ENCODE results near the gene CREB5. TPM values are rescaled to one million over a fixed set of nuclear protein-coding genes. Genes with fewer than 3 reads are reported as not detected.

CREB5 gene
- total RNA-seq, 2 experiments from 2014 or later, result 1.2 to 1.5 TPM

GRCh38 chr7:28487487-28487886 is 75.2 kb downstream of the CREB5 start:
- H3K27ac Mint-ChIP-seq, result no peak overlapping the region
- H3K27me3 Mint-ChIP-seq, result peaks cover 4% of the 10 kb centered on the region
- TF ChIP-seq, protein P1, sequence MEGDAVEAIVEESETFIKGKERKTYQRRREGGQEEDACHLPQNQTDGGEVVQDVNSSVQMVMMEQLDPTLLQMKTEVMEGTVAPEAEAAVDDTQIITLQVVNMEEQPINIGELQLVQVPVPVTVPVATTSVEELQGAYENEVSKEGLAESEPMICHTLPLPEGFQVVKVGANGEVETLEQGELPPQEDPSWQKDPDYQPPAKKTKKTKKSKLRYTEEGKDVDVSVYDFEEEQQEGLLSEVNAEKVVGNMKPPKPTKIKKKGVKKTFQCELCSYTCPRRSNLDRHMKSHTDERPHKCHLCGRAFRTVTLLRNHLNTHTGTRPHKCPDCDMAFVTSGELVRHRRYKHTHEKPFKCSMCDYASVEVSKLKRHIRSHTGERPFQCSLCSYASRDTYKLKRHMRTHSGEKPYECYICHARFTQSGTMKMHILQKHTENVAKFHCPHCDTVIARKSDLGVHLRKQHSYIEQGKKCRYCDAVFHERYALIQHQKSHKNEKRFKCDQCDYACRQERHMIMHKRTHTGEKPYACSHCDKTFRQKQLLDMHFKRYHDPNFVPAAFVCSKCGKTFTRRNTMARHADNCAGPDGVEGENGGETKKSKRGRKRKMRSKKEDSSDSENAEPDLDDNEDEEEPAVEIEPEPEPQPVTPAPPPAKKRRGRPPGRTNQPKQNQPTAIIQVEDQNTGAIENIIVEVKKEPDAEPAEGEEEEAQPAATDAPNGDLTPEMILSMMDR (IDR thresholded peaks at IDR 0.05), result no peak
- H3K4me3 Mint-ChIP-seq, result no peak overlapping the region
- DNase-seq (no peak), ATAC-seq (no peak)
- no peaks in the 10 kb centered on the region for H3K36me3 Mint-ChIP-seq (ENCODE audit: low read depth)
- CTCF ChIA-PET, result no interaction called here
- POLR2A ChIA-PET, result interaction anchor here (0.6 kb wide), 1 partner anchor 21 kb away, joined by 4 read pairs; no protein-coding TSS in a partner anchor
- H3K4me1 Mint-ChIP-seq (ENCODE audit: low read depth), result no peaks in the 10 kb centered on the region
- intact Hi-C loops (cut with micrococcal nuclease), result no loop called here
- no peaks in the 10 kb centered on the region for H3K9me3 Mint-ChIP-seq

DNA sequence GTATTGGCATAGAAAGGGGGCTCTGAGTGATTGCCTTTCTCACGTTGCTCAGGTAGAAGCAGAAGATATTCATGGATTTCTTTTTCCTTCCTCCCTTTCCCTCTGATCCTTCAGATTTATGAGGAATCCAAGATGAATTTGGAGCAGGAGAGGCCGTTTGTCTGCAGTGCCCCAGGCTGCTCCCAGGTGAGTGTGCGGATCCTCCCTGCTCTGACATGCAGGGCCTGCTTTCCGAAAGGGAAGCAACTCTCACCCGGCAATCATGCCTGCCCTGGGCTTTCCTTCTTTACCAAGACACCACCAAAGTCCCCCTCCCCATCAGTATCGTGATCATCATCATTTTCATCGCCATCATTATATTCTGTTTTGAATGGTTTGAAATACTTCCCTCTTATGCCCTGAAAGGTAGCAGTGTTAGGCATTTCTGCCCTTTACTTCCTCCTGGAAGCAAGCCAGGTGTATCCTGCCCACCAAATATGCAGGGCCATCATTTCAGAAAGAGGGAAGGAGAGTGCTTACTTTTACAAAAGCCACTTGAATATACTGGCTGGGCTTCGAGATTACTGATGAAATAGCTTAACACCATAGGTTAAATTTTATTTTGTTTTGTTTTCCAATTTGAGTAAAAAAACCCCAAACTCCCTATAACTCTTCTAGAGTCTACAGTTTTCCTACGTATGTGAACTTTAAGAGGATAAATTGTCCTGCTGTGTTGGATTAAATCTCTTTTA is 75.9 kb downstream of the CREB5 start:
- Mint-ChIP-seq H3K36me3 (ENCODE audit: low read depth) (no peaks in the 10 kb centered on the region), H3K27ac (no peak overlapping the region), H3K9me3 (no peaks in the 10 kb centered on the region), H3K27me3 (peaks cover 4% of the 10 kb centered on the region), H3K4me3 (no peak overlapping the region), H3K4me1 (ENCODE audit: low read depth) (no peaks in the 10 kb centered on the region)
- TF ChIP-seq, protein P1 (IDR thresholded peaks at IDR 0.05), result no peak
- ATAC-seq (no peak), DNase-seq (no peak)
- CTCF ChIA-PET, result no interaction called here
- intact Hi-C loops (cut with micrococcal nuclease), result no loop called here
- POLR2A ChIA-PET, result interaction anchor here (0.6 kb wide), 1 partner anchor 22 kb away, joined by 4 read pairs; no protein-coding TSS in a partner anchor

DNA sequence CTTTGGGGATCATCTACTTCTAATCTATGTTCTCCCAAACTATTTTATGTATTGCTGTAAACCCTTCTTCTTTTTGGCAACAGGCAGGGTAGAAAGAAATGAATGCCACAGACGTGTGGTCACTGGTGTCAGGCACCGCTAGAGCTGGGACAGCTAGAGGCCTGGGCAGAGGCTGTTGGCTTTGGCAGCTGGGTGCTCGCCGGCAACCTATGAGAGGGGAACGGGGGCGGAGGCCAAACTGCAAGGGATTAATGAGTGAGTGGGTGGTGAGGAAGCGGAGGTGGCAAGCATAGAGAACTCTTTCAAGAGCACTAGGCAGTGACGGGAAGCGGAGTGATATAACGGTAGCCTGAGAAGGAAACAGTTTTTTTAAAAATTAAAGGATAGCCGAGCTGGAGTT is 78.5 kb downstream of the CREB5 start:
- ChIA-PET CTCF (no interaction called here), POLR2A (no interaction called here)
- ATAC-seq, result no peak
- H3K27me3 Mint-ChIP-seq, result peaks cover 7% of the 10 kb centered on the region
- no peaks in the 10 kb centered on the region for H3K4me1 Mint-ChIP-seq (ENCODE audit: low read depth)
- no peak overlapping the region for H3K4me3 Mint-ChIP-seq
- H3K27ac Mint-ChIP-seq, result no peak overlapping the region
- intact Hi-C loops (cut with micrococcal nuclease), result no loop called here
- H3K9me3 Mint-ChIP-seq, result no peaks in the 10 kb centered on the region
- no peak for DNase-seq
- TF ChIP-seq, protein P1 (IDR thresholded peaks at IDR 0.05), result no peak
- no peaks in the 10 kb centered on the region for H3K36me3 Mint-ChIP-seq (ENCODE audit: low read depth)

DNA sequence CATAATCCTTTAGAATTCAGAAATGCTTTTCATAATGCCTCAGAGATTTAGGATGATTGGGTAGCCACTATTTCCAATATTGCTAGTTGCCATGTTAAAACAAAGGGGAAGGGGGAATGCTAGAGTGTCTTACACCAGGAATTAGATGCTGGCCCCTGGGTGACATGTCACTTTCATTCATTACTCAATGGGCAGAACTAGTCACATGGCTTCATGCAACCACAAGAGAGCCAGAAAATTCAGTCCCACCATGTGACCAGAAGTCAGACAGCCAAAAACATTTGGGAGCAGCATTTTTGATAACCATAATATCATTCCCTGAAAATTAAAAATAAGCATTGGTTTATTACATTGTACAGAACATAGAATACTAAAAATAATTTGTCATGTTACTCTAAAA is 81.2 kb downstream of the CREB5 start:
- H3K4me3 Mint-ChIP-seq, result no peak overlapping the region
- ChIA-PET POLR2A (no interaction called here), CTCF (no interaction called here)
- ATAC-seq (no peak), DNase-seq (no peak)
- H3K9me3 Mint-ChIP-seq, result no peaks in the 10 kb centered on the region
- TF ChIP-seq, protein P1 (IDR thresholded peaks at IDR 0.05), result no peak
- H3K4me1 Mint-ChIP-seq (ENCODE audit: low read depth), result no peaks in the 10 kb centered on the region
- H3K36me3 Mint-ChIP-seq (ENCODE audit: low read depth), result no peaks in the 10 kb centered on the region
- intact Hi-C loops (cut with micrococcal nuclease), result no loop called here
- H3K27me3 Mint-ChIP-seq, result peaks cover 5% of the 10 kb centered on the region
- H3K27ac Mint-ChIP-seq, result no peak overlapping the region

DNA sequence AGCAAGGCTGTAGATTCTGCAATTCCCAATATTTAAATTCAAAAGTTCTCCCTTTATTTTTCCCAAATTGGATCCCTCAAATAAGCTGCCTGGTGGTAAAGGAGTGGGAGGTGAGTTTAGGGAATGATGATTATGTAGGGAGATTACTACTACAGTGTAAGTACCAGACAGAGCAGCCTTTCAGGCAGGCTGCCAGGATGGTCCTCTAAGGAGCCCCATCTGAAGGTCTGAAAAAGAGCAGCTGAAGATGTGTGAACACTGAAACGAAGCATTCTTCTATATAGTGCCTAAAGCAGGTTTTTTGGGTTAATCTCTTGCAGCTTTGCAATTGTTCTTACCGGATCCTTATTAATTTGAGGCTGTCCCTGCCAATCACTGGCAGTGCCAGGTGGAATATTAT is 84.7 kb downstream of the CREB5 start:
- ATAC-seq (no peak), DNase-seq (no peak)
- ChIA-PET POLR2A (no interaction called here), CTCF (no interaction called here)
- TF ChIP-seq, protein P1 (IDR thresholded peaks at IDR 0.05), result no peak
- H3K27ac Mint-ChIP-seq, result no peak overlapping the region
- no peaks in the 10 kb centered on the region for H3K4me1 Mint-ChIP-seq (ENCODE audit: low read depth)
- H3K4me3 Mint-ChIP-seq, result no peak overlapping the region
- H3K36me3 Mint-ChIP-seq (ENCODE audit: low read depth), result no peaks in the 10 kb centered on the region
- intact Hi-C loops (cut with micrococcal nuclease), result no loop called here
- H3K9me3 Mint-ChIP-seq, result no peaks in the 10 kb centered on the region
- peaks cover 6% of the 10 kb centered on the region for H3K27me3 Mint-ChIP-seq
